ENCODE results near the gene LRRN3.
A peak's percentile ranks its signal among the peaks of the same experiment; 100 is the strongest.

The LRRN3 gene

DNA sequence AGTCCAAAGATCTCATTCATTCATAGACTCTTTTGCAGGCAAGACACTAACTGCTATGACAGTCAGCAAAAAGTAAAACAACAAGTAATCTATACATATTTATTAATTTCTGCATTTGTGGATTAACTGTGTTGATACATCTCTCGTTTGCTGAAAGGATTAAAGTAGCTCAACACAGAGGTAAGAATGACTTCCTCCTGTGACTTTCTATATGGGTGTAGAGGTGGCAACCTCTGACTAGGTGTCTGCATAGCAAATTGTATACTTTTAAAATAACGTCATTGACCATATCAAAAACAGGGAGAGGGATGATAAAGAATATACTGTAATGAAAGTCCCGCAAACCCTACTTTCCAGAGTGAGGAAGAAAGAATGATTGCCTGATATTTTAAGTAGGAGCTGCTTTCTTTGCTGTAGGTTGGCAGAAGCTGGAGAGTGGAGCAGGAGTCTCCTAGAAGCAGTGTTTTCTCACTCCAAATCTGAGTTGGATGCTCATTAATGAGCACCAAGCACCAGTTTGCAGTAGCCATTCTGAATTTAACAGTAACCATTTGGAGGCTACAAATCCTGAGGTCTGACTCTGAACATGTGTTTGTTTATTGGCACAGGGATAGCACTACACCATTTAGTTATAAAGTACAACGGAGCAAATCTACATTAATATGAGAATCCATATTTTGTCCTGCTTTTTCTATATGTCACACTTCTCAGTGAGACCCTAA is 9.2 kb upstream of the LRRN3 start:
- DNase-seq (ENCODE audit: low read depth) = no peak
- no peak overlapping the region for H3K4me3 ChIP-seq (ENCODE audit: control insufficient read depth, low read depth, low read length)
- TF ChIP-seq, protein P1, sequence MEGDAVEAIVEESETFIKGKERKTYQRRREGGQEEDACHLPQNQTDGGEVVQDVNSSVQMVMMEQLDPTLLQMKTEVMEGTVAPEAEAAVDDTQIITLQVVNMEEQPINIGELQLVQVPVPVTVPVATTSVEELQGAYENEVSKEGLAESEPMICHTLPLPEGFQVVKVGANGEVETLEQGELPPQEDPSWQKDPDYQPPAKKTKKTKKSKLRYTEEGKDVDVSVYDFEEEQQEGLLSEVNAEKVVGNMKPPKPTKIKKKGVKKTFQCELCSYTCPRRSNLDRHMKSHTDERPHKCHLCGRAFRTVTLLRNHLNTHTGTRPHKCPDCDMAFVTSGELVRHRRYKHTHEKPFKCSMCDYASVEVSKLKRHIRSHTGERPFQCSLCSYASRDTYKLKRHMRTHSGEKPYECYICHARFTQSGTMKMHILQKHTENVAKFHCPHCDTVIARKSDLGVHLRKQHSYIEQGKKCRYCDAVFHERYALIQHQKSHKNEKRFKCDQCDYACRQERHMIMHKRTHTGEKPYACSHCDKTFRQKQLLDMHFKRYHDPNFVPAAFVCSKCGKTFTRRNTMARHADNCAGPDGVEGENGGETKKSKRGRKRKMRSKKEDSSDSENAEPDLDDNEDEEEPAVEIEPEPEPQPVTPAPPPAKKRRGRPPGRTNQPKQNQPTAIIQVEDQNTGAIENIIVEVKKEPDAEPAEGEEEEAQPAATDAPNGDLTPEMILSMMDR (conservative IDR thresholded peaks at IDR 0.05; ENCODE audit: control insufficient read depth, insufficient read depth, low read depth, low read length) = no peak

DNA sequence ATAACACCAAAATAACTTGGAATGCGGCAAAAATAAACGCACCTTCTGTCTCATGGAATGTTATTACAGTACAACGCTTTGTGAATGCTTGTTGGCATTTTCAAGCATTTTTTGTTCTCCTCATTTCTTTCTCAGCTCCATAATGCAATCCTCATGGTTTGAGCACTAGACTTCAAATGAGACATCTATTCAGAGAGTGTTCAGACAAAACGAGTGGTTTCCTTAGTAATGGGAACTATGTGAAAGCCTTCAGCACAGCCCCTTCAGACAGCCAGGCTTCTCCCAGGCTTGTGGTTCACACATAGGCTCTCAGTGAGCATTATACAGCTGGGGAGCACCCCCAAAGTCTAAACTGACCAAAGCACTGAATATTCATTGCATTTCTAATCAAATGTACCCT is 8.6 kb upstream of the LRRN3 start:
- H3K4me3 ChIP-seq (ENCODE audit: control insufficient read depth, low read depth, low read length) = no peak overlapping the region
- DNase-seq (ENCODE audit: low read depth) = no peak
- TF ChIP-seq, protein P1 (conservative IDR thresholded peaks at IDR 0.05; ENCODE audit: control insufficient read depth, insufficient read depth, low read depth, low read length) = no peak

DNA sequence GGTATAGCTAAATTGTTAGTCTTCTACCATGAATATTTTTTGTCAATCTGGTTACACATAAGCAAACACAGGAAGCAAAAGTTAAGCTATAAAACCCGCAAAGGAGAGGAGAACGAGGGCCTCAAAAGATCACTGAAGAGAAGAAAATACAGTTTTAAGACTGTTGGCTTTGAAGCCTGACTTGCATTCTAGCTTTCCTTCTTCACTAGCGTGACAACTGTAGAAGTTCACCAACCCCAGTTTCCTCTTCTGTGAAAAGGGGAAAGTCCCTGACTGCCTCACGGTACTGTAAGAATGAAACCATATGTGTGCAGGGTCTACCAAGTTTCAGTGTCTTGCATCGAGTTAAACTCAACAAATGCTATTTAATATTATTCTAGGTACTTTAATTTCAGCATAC is 7.5 kb upstream of the LRRN3 start:
- DNase-seq (ENCODE audit: low read depth) = peak; percentile 27
- TF ChIP-seq, protein P1 (conservative IDR thresholded peaks at IDR 0.05; ENCODE audit: control insufficient read depth, insufficient read depth, low read depth, low read length) = no peak
- no peak overlapping the region for H3K4me3 ChIP-seq (ENCODE audit: control insufficient read depth, low read depth, low read length)

DNA sequence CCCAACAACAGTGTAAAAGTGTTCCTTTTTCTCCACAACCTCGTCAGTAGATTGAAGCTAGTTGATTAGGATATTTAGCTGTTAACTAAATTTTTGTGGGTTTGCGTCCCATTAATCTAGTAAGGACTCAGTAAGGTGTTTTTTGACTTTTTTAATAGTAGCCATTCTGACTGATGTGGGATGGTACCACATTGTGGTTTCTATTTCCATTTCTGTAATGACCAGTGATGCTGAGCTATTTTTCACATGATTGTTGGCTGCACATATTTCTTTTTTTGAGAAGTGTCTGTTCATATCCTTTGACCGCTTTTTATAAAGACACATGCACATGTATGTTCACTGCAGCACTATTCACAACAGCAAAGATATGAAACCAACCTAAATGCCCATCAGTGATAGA is 5.6 kb upstream of the LRRN3 start:
- DNase-seq (ENCODE audit: low read depth) = no peak
- H3K4me3 ChIP-seq (ENCODE audit: control insufficient read depth, low read depth, low read length) = no peak overlapping the region
- TF ChIP-seq, protein P1 (conservative IDR thresholded peaks at IDR 0.05; ENCODE audit: control insufficient read depth, insufficient read depth, low read depth, low read length) = no peak

DNA sequence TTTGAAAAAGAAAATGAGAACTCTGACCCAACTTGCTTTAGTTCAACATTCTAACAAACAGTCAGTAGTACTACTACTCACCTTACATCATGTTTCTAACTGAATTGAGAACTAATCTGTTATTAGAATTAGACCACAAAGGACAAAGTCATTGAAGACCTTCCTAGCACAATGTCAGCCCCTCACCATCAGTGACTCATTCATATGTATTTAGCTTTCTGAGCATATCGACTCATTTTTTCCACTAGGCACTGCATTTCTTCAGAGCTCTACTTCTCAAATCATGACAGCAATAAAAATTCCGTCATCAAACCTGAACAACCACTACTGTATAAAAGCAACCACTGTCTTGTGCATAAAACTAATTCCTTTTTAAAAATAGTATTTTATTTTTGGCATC is 4.4 kb upstream of the LRRN3 start:
- H3K4me3 ChIP-seq (ENCODE audit: control insufficient read depth, low read depth, low read length) = no peak overlapping the region
- TF ChIP-seq, protein P1 (conservative IDR thresholded peaks at IDR 0.05; ENCODE audit: control insufficient read depth, insufficient read depth, low read depth, low read length) = no peak
- no peak for DNase-seq (ENCODE audit: low read depth)

DNA sequence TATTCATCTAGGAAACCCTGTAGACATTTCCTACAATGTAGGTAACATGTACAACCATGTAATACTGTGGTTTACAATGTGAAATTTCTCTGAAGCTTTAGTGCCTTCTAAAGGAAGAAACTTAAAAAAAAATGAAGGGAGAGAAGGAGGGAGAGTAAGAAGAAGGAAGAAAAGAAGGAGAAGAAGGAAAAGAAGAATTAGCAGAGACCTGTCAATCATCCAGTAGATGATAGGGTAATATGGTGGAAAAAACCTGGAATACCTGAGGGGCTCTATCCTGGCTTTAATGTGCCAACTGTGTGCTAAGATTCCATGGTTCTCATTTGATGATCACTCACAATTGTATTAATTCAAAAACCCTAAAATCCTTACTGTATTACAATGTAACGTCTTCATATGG is 2.6 kb upstream of the LRRN3 start:
- no peak for DNase-seq (ENCODE audit: low read depth)
- H3K4me3 ChIP-seq (ENCODE audit: control insufficient read depth, low read depth, low read length) = no peak overlapping the region
- TF ChIP-seq, protein P1 (conservative IDR thresholded peaks at IDR 0.05; ENCODE audit: control insufficient read depth, insufficient read depth, low read depth, low read length) = no peak

Measured in fibroblast of mammary gland (primary cell).